Adipose tissue (tissue), 3 donors: ENCODE data around the gene ADD3. TPM values are rescaled to one million over a fixed set of nuclear protein-coding genes. Genes with fewer than 3 reads are reported as not detected.
"Not testable (repeated sequence)": the region's sequence is repeated elsewhere in the genome, so short reads cannot be mapped to it uniquely, and the experiment has no call there.

ENCODE experiments used
- H3K27ac ChIP-seq: one replicate; pipeline ENCODE4 v1.5.1; 2013; ENCODE audit warnings: low read depth, low read length
- WGBS, 3 donors: extraction: QIAGEN DNeasy Blood & Tissue Kit; methylation state at CpG; one replicate each; pipeline ENCODE4 v1.1.7; 2013; 5-methylcytosine and 5-hydroxymethylcytosine counted together
- polyA plus RNA-seq, 3 donors: library from polyadenylated mRNA; stranded (reverse); fragments of 200-250 nt; gene quantifications; one replicate each; pipeline ENCODE4 v1.2.3, GENCODE V29; 2013
- donor health status: healthy with polysubstance abuse.
- donor health status: Bipolar disorder and iron deficiency.
- donor health status: healthy.

The ADD3 gene
- polyA plus RNA-seq, 3 donors: 26.1 to 131 (median 39.8) TPM

- WGBS, 3 donors: 62 to 84% (median 78%) methylated on average over 4 of the region's 4 CpGs
- H3K27ac ChIP-seq: no peak overlapping the region
Observed at GRCh38 chr10:109975244-109976190, 32.3 kb upstream of the ADD3 start.

- 66 to 72% (median 67%) methylated on average over 2 of the region's 2 CpGs for WGBS, 3 donors
- no peak overlapping the region for H3K27ac ChIP-seq
Observed at GRCh38 chr10:109976681-109977080, 31.1 kb upstream of the ADD3 start.

- WGBS, 3 donors: 15 to 66% (median 52%) methylated on average over 6 of the region's 6 CpGs
- H3K27ac ChIP-seq: no peak overlapping the region
Observed at GRCh38 chr10:109977382-109977806, 30.4 kb upstream of the ADD3 start.

GRCh38 chr10:109978481-109978880 is 29.3 kb upstream of the ADD3 start:
- H3K27ac ChIP-seq: no peak overlapping the region
- 48 to 78% (median 65%) methylated on average over 6 of the region's 6 CpGs for WGBS, 3 donors

GRCh38 chr10:109979215-109979614 is 28.6 kb upstream of the ADD3 start:
- WGBS, 3 donors: 76 to 87% (median 81%) methylated on average over 2 of the region's 2 CpGs
- H3K27ac ChIP-seq: no peak overlapping the region

GRCh38 chr10:109981650-109982049 is 26.1 kb upstream of the ADD3 start:
- 49 to 55% (median 49%) methylated on average over 2 of the region's 2 CpGs for WGBS, 3 donors

GRCh38 chr10:109982123-109982522 is 25.7 kb upstream of the ADD3 start:
- H3K27ac ChIP-seq: no peak overlapping the region

More at GRCh38 chr10:109981650-109982049, 26.1 kb upstream of the ADD3 start:
- H3K27ac ChIP-seq: no peak overlapping the region

GRCh38 chr10:109982812-109983211 is 25.0 kb upstream of the ADD3 start:
- no peak overlapping the region for H3K27ac ChIP-seq
- WGBS, 3 donors: 69 to 76% (median 70%) methylated on average over 1 of the region's 1 CpG

More at GRCh38 chr10:109982123-109982522, 25.7 kb upstream of the ADD3 start:
- 44 to 73% (median 65%) methylated on average over 3 of the region's 3 CpGs for WGBS, 3 donors

GRCh38 chr10:109984013-109984412 is 23.8 kb upstream of the ADD3 start:
- no peak overlapping the region for H3K27ac ChIP-seq
- 77 to 98% (median 80%) methylated on average over 2 of the region's 2 CpGs for WGBS, 3 donors

- 91 to 96% (median 91%) methylated on average over 3 of the region's 3 CpGs for WGBS, 3 donors
Observed at GRCh38 chr10:109985768-109986167, 22.0 kb upstream of the ADD3 start.

GRCh38 chr10:109987452-109988211 is 20.2 kb upstream of the ADD3 start:
- WGBS, 3 donors: 73 to 77% (median 77%) methylated on average over 3 of the region's 3 CpGs
- no peak overlapping the region for H3K27ac ChIP-seq

More at GRCh38 chr10:109985768-109986167, 22.0 kb upstream of the ADD3 start:
- not testable (repeated sequence) for H3K27ac ChIP-seq

GRCh38 chr10:109988212-109988596 is 19.6 kb upstream of the ADD3 start:
- no peak overlapping the region for H3K27ac ChIP-seq
- WGBS, 3 donors: 68 to 83% (median 68%) methylated on average over 1 of the region's 1 CpG

- 94 to 100% (median 96%) methylated on average over 1 of the region's 1 CpG for WGBS, 3 donors
- H3K27ac ChIP-seq: no peak overlapping the region
Observed at GRCh38 chr10:109991266-109991855, 16.4 kb upstream of the ADD3 start.

GRCh38 chr10:109992485-109992884 is 15.3 kb upstream of the ADD3 start:
- no peak overlapping the region for H3K27ac ChIP-seq
- WGBS, 3 donors: 46 to 58% (median 54%) methylated on average over 3 of the region's 3 CpGs

- WGBS, 3 donors: 71 to 93% (median 88%) methylated on average over 7 of the region's 7 CpGs
- no peak overlapping the region for H3K27ac ChIP-seq
Observed at GRCh38 chr10:109993551-109994330, 14.0 kb upstream of the ADD3 start.

- WGBS, 3 donors: 73 to 95% (median 90%) methylated on average over 5 of the region's 5 CpGs
- H3K27ac ChIP-seq: no peak overlapping the region
Observed at GRCh38 chr10:109994711-109995577, 12.8 kb upstream of the ADD3 start.

GRCh38 chr10:109995595-109995994 is 12.2 kb upstream of the ADD3 start:
- 69 to 97% (median 91%) methylated on average over 3 of the region's 3 CpGs for WGBS, 3 donors
- H3K27ac ChIP-seq: no peak overlapping the region
